DOHH2 (cell line): ENCODE measurements around the gene GOLGA8A.

Experiments used
- H3F3A ChIP-seq: fragments of 200-600 bp; sonication (generic), shearing (Covaris generic); 2 replicates; pipeline ENCODE4 v1.6.0; 2016; ENCODE audit warnings: antibody characterized with exemption, mild to moderate bottlenecking; ENCODE audit not compliant: control insufficient read depth, insufficient read depth
- H3K27ac ChIP-seq: fragments of 200-600 bp; sonication (generic); 2 replicates; pipeline ENCODE4 v1.5.1; 2014; ENCODE audit warnings: low read depth, mild to moderate bottlenecking, low read length, moderate library complexity
- H3K27me3 ChIP-seq: fragments of 200-600 bp; sonication (generic); 2 replicates; pipeline ENCODE4 v1.6.1; 2014; ENCODE audit warnings: mild to moderate bottlenecking, low read length, mixed read lengths; ENCODE audit not compliant: control insufficient read depth
- H3K36me3 ChIP-seq: fragments of 200-600 bp; sonication (generic); 2 replicates; pipeline ENCODE4 v1.6.1; 2014; ENCODE audit warnings: mild to moderate bottlenecking, low read length, moderate library complexity, mixed read lengths; ENCODE audit not compliant: control insufficient read depth
- H3K4me1 ChIP-seq: fragments of 200-600 bp; sonication (generic); 2 replicates; pipeline ENCODE4 v1.6.1; 2014; ENCODE audit warnings: mild to moderate bottlenecking, low read length, mixed read lengths; ENCODE audit not compliant: control insufficient read depth
- H3K4me2 ChIP-seq: fragments of 200-600 bp; sonication (generic); 2 replicates; pipeline ENCODE4 v1.6.0; 2014; ENCODE audit warnings: mild to moderate bottlenecking, low read length, moderate library complexity
- H3K4me3 ChIP-seq: fragments of 200-600 bp; sonication (generic); 2 replicates; pipeline ENCODE4 v1.5.1; 2014; ENCODE audit warnings: mild to moderate bottlenecking, low read length, mixed read lengths
- H3K79me2 ChIP-seq: fragments of 200-600 bp; sonication (generic); 2 replicates; pipeline ENCODE4 v1.6.1; 2014; ENCODE audit warnings: mild to moderate bottlenecking, low read length, mixed read lengths; ENCODE audit not compliant: control insufficient read depth
- H3K9me2 ChIP-seq: fragments of 200-600 bp; sonication (generic); replicated peaks from 2 replicates; pipeline ENCODE4 v1.6.1; 2014; ENCODE audit warnings: mild to moderate bottlenecking, low read length, mixed read lengths; ENCODE audit not compliant: control insufficient read depth
- H3K9me3 ChIP-seq: fragments of 200-600 bp; sonication (generic); 2 replicates; pipeline ENCODE4 v1.6.1; 2014; ENCODE audit warnings: antibody characterized with exemption, low read length, mixed read lengths; ENCODE audit not compliant: control insufficient read depth, insufficient read depth
- H4K20me1 ChIP-seq: fragments of 200-600 bp; sonication (generic); 2 replicates; pipeline ENCODE4 v1.6.0; 2014; ENCODE audit warnings: low read depth, mild to moderate bottlenecking, antibody characterized with exemption, low read length, moderate library complexity; ENCODE audit not compliant: control insufficient read depth, insufficient read depth
- CTCF ChIP-seq: fragments of 200-600 bp; sonication (generic); IDR thresholded peaks from one replicate; pipeline ENCODE4 v1.5.1; 2014; ENCODE audit warnings: antibody characterized with exemption, mild to moderate bottlenecking, low read depth, low read length; ENCODE audit not compliant: poor library complexity, severe bottlenecking
- EZH2phosphoT487 ChIP-seq: fragments of 200-600 bp; sonication (generic); IDR thresholded peaks from 2 replicates; pipeline ENCODE4 v1.6.1; 2017; ENCODE audit warnings: borderline replicate concordance, mild to moderate bottlenecking, antibody characterized with exemption, low read length, moderate library complexity, mixed read lengths

Gene GOLGA8A

GRCh38 chr15:34473840-34474239, 36.2 kb upstream of the GOLGA8A start:
- Histone ChIP-seq H3K4me1 (no peaks in the 10 kb centered on the region), H4K20me1 (no peaks in the 10 kb centered on the region), H3K4me3 (no peak overlapping the region), H3F3A (no peaks in the 10 kb centered on the region), H3K9me2 (no peaks in the 10 kb centered on the region), H3K36me3 (no peaks in the 10 kb centered on the region), H3K79me2 (no peaks in the 10 kb centered on the region), H3K4me2 (no peak overlapping the region), H3K27ac (no peak overlapping the region), H3K27me3 (peaks cover 17% of the 10 kb centered on the region), H3K9me3 (no peaks in the 10 kb centered on the region)
- TF ChIP-seq CTCF = no peak
- no peak for TF ChIP-seq EZH2phosphoT487

- Histone ChIP-seq H3K27ac (no peak overlapping the region), H3F3A (no peaks in the 10 kb centered on the region), H3K36me3 (no peaks in the 10 kb centered on the region), H3K9me3 (no peaks in the 10 kb centered on the region), H3K79me2 (no peaks in the 10 kb centered on the region), H3K9me2 (no peaks in the 10 kb centered on the region), H3K4me3 (no peak overlapping the region), H4K20me1 (no peaks in the 10 kb centered on the region), H3K4me1 (no peaks in the 10 kb centered on the region), H3K27me3 (peaks cover 17% of the 10 kb centered on the region), H3K4me2 (no peak overlapping the region)
- TF ChIP-seq CTCF = no peak
- no peak for TF ChIP-seq EZH2phosphoT487
These were observed 35.3 kb upstream of the GOLGA8A start for GRCh38 chr15:34472947-34473346.

GRCh38 chr15:34470892-34471291, 33.3 kb upstream of the GOLGA8A start:
- Histone ChIP-seq H3F3A (no peaks in the 10 kb centered on the region), H3K4me2 (no peak overlapping the region), H3K9me3 (no peaks in the 10 kb centered on the region), H3K27me3 (peaks cover 12% of the 10 kb centered on the region), H4K20me1 (no peaks in the 10 kb centered on the region), H3K79me2 (no peaks in the 10 kb centered on the region), H3K4me3 (no peak overlapping the region), H3K4me1 (no peaks in the 10 kb centered on the region), H3K9me2 (no peaks in the 10 kb centered on the region), H3K27ac (no peak overlapping the region), H3K36me3 (no peaks in the 10 kb centered on the region)
- no peak for TF ChIP-seq EZH2phosphoT487
- TF ChIP-seq CTCF = no peak

- no peaks in the 10 kb centered on the region for H3K79me2 ChIP-seq
- no peaks in the 10 kb centered on the region for H3K9me3 ChIP-seq
- H3K27me3 ChIP-seq = peaks cover 11% of the 10 kb centered on the region
- no peak overlapping the region for H3K4me3 ChIP-seq
- no peaks in the 10 kb centered on the region for H3K4me1 ChIP-seq
- H3K9me2 ChIP-seq = no peaks in the 10 kb centered on the region
- H3K4me2 ChIP-seq = no peak overlapping the region
- no peaks in the 10 kb centered on the region for H3K36me3 ChIP-seq
- H3F3A ChIP-seq = no peaks in the 10 kb centered on the region
- TF ChIP-seq CTCF (no peak), EZH2phosphoT487 (no peak)
- H4K20me1 ChIP-seq = no peaks in the 10 kb centered on the region
- no peak overlapping the region for H3K27ac ChIP-seq
These were observed 32.5 kb upstream of the GOLGA8A start for GRCh38 chr15:34470091-34470490.
